HUDEP-2 (cell line): ENCODE data around the gene ALK.

Experiments used
- DNase-seq, 76 experiments: peaks; one replicate each; lab custom pipeline; 2025; ENCODE audit not compliant: unreplicated experiment in 76 of 76; lab: John Stamatoyannopoulos, UW

ALK gene

DNA sequence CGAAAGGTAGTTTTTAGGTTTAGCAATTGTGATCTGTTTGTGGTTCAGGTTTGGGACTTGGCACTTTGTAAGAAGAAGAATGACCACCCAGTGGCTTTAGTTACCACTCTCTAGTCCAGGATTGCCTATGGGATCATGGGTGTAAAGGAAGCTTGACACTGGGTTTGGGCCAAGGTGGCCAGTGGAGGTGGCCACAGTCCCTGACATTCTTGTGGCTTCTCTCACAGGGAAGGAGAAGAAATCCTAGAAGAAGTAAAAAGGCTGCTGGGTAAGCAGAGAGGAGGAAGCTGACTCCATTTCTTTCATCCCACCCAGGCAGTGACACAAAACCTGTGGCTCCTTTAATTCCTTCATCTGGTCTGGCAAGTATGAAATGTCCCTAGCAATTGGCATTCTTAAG, 411.5 kb downstream of the ALK start:
- DNase-seq: no peak

DNA sequence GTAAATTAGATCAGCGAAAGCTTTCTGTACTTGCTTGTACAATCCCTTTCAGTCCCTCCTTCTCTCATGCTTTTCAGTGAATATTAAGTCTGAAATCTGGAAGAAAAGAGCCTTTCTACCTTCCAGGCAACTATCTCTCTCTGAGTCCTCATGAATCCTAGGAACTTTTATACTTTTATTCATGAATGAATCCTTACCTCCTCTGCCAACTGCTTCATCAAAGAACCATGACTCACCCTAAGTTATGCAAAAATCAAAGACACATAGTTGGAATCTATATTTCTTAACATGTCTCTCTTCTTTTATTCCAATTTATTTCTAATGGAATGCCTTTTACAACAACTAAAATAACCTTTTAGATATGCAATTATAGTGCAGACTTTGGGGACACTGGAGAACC, 412.0 kb downstream of the ALK start:
- DNase-seq: no peak

DNA sequence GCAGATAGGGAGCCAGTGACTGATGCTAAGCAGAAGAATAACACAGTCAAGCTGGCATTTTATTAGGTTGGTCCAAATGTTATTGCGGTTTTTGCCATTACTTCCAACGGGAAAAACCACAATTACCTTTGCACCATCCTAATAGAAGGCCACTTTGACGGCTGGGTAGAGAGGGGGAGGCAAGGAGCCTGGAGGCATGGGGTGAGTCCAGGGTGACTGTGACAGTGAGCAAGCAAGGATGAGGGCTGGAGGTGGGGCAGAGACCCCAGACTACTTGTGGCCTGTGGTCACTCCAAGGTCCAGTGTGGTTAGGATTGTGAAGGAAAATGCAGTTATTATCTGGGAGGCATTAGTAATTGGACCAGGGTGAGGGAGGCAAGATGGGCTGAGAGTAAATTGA, 416.6 kb downstream of the ALK start:
- no peak for DNase-seq

DNA sequence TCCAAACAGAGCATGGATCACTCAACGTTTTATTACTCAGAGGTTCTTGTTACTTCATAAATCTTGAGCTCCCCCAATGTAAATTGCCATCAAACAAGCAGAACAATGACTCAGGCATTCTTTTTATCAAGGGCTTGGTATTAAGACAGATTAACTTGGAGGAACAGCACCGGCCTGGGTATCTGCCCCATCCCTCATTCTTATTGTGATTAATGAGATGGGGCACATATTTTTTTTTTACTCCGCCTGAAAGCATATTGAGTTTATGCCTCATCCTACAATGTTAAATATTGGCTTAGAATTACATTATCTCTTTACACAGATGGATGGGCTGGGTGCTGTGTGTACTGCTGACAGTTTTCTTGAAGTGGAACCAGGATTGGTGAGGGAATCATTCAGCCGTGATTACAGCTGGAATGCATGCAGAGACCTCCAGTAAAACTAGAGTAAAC, 418.9 kb downstream of the ALK start:
- no peak for DNase-seq

DNA sequence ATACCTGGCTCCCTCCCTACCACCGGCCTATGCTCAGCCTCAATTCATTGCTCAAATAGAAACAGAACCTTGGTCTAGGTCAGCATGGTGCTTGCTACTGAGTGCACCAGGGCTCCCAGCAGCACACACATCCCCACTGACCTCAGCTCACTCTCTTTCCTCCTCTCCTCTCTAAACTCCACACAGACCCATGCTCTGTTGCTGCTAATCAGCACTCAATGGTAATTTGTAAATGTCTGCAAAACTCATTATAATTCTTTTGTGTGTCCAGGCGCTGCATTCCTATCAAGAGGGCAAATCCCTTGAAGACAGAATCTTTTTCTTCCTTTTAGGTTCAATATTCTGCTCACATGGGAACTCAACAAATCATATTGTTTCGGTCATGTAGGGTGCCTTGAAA, 424.0 kb downstream of the ALK start:
- DNase-seq: no peak

DNA sequence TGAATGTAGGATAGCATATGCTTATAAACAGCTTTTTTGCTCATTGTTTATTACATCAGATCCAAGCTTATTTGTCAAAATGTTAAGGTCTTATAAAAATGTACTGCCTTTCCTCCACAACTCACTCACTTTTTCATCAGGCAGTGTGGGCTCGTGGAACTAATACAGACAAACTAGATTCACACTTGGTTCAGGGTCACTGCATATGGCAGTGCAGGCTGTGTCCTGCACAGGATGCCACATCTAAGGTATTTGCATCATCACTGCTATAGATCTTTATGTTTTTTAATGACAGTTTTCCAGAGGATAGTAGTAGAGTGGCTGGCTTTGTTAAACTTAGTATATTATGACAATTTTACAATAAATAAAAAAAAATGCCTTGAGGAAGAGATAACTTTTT, 425.2 kb downstream of the ALK start:
- DNase-seq: no peak

DNA sequence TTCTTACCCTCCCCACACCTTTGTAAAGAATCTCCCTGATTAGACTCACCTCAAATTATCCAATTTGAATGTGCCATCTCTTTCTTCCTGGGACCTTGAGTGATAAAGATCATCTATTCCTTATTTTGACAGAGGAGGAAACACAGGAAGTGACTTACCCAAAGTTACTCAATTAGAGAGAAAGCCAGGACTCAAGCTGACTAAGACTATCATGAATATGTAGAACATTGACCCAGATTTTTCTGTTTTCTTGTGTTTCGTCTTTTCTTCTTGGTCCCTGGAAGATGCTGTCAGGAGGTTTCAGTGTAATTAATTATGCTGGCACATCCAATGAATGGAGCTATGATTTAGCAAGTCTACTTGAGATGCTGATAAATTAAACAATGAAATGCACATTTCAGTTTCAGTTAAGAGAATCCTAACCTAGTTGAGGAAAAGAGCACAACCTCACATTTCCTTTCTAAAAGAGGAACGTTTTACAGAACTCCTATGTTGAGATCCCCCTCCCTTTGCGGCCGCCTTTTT, 425.8 kb downstream of the ALK start:
- DNase-seq: no peak

DNA sequence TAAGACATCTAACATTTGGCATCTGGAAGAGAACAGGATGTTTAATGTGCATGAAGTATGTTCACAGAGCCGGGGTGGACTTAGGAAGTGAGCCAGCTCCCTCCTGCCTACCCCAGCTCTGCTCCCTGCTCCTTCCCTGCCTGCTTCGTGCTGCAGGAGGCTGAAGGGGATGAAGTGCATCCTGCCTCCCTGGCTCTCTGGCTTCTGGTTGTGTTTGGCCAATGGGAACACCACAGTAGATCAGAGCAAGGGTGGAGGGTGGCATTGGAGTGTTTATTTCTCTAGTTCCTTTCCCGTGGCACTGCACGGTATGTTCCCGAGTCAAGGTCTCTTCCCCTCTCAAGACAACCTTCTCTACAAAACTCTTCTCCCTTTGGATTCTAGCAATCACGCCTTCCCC, 426.3 kb downstream of the ALK start:
- no peak for DNase-seq

DNA sequence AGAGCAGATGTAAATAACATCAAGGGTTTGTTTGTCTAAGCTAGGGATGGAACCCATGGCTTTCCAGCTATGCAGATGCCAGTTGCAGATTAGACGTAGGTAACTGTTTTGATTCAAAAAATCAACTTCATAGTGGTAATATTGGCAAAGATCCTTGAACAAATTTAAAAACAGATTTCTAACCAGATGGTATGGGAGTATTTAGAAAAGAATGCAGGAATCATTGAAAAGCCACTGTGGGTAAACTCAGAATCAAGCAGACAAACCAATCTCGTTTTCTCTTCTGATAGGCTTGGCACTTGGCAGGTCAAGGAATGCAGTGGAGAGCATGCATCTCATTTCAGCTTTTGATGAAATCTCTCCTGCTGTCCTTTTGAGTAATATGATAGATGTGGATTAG, 428.7 kb downstream of the ALK start:
- DNase-seq: no peak

DNA sequence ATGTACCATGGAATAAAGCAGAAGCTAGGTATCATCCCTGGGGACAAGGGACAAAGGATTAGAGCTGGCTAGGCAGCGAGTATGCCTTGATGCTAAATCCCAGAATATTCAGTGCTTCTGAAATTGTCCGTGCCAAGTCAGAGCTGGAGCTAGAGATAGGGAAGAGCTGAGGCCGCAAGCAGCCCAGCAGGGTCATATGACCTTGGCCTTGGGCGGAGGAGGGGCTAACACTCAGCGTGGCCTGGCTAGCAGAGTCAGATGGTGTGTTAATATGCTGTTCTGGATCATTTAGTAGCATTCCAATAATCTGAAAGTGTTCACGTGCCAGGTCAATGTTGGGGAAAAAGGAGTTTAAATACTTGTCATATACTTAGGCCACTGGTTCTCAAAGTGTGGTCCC, 431.3 kb downstream of the ALK start:
- DNase-seq: no peak

DNA sequence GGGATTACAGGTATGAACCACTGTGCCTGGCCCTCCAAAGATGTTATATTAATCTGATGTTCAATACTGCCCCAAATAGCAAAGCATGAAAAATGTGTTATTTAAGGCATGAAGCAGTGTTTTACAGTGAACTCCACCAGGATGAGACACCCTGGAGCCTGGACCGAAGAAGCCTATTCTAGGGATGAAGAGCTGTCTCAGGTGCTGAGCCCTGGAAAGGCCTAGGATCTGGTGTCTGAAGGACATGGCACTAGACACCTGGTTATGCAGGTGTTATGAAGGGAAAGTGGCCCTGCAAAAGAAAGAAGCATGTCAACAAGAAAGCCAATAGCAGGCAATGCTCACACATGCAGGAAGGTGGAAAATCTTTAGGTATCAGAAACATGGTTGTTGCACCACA, 431.8 kb downstream of the ALK start:
- no peak for DNase-seq

DNA sequence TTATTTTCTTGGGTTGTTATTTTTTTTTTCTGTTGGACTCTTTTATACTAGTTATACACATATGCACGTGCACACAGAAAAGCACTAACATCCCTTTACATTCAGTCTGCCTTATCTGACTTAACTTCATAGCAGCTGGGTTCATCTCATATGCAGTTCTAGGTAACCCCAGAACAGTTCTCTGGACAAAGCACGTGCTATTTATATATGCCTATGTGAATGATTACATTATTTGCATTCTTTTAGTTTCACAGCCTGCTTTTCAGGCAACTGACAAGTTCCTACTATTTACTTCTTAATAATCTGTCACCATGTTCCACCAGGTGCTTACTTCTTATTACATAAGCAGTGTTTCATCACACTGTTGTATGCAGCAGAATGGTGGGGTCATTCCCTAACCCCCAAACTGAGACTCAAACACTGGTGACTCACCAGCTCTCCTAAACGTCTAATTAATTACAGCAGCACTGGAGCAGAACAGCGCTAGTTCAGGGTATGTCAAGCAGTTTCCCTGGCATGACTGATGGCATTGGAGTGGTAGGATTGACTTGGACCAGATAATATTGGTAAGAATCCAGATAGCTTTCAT, 433.3 kb downstream of the ALK start:
- no peak for DNase-seq

DNA sequence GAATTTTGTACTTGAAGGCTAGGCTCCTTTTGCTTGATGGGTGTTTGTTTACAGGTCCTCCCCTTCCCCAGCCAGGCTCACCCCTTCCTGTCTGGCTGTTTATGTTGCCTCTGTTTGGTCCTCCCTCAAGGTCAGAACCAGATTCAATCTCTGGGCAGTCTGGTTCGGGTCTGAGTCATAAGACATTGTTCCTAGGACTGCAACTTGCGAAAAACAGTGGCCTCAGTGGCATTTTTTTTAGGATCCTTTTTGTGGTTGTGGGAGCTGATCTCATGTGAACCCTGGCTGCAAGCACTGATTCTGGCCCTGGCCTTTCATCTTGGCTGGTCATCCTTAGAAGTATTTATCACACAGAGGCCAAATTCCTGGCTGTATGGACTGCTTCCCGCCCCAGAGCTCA, 435.8 kb downstream of the ALK start:
- DNase-seq: no peak

DNA sequence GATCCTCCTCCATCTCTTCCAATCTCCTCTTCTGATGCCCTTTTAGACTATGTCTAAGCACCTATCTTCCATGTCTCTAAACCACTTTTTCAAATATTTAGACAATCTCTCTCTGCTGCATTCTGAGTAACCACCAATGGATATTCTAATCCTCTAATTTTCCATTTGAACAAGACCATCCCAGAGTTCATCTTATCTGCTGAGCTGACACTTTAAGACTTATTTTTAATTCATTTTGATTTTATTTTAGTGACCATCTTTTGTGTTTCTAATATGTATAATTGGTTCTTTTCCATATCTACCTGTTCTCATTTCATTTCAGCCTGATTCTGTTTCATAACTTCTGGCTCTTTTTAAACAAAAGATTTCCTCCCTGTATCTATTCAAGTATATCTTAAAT, 436.3 kb downstream of the ALK start:
- no peak for DNase-seq

DNA sequence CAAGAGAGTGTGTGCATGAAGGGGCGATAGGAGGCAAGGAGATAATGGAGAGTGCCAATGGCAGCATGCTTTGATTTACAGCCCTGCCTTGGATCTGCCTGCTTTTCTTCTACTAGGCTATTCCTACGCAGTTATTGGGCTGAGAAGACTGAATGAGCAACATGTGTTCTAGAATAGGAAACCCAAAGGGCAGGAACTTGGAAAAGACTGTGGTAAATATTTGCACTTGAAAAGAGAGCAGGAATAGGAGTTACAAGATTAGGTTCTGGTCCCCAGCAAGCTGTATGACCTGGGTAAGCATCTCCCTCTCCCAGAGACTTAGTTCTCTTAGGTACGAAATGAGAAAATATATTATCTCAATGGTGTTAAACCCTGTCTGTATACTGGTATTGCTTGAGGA, 438.5 kb downstream of the ALK start:
- no peak for DNase-seq

DNA sequence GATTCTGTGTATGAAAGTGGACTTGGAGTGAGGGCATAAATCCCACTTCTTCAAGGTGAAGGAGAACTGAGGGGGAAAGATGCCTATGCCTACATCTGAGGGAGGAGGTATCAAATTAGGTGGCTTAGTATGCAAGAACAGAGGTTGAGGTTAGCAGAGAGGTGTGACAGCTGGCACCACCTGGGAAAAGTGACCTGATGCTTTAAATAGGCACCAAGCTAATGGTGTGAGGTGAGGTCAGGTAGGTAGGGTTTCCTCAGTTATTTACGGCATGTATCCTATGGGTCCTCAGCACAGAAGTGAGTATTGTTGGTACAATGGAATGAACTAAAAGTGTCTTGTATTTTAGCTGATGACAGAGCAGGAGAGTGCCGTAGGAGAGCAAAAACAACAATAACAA, 439.0 kb downstream of the ALK start:
- DNase-seq: no peak

DNA sequence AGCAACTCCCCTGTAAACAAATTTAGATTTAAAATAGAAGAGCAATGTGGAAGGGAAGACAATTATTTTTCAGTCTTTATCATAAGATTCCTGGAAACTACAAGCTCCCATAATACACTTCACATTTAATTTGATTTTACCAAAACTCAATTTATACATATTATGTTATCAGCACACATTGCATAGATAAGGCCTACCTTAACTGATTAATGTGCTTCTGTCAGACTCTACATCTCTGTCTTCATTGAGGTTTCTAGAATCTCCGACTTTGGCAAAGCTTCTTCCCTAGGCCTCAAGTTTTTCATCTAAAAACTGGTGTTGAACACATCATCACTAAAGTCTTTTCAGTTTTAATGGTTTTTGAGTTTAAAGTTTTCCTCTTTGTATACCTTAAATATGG, 440.1 kb downstream of the ALK start:
- no peak for DNase-seq

DNA sequence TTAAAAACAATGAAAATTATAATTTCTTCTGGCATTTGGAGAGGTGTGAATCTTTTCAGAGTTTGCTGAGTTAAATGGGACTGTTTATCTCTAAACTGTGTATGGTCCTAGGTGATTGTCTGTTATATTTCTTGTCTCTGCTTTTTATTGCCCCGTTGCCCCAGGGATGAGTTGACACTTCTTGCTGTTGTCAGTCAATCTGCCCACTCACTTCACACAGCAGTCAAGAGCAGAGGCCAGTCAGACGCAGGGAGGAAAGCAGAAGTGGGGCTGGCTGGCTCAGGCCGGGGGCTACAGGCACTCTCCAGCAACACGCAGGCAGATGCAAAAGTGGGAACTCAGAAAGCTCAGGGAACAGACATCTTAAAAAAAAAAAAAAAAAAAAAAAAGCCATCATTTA, 441.0 kb downstream of the ALK start:
- DNase-seq: no peak

DNA sequence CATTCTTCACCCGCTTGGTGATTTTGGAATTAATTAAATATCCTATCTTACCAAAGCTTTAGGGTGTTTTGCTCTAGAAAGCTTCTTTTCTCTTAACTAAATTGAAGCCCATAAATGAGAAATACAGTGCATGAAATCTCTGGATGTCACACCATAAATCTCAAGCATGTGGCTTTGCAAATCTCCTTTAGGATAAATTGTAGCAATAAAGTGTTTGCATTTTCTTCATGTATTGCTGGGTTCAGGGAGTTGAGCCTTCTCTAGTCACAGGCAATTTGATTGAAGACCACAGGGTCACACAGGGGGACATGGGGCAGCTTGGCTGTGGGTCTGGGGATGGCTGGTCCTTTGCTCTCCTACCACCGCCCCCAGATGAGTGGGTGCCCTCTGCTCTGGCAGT, 442.0 kb downstream of the ALK start:
- DNase-seq: no peak

DNA sequence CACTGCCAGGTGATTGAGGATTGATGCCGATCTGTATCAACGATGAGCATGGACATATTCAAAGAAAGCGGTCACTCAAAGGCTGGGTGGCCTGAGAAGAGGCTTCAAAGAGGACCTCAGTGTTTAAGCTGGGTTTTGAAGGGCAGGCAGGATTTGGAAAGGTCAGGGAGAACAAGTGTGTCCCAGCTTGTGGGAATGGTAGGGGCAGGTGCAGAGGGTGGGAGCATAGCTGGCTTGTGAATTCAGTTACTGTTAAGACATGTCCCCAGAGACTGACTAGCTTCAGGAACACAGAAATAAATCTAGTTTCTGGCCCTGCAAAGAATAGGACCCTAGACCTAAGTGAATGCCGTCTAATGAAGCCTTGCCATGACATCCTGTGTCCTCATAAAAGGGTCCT, 442.7 kb downstream of the ALK start:
- DNase-seq: no peak

DNA sequence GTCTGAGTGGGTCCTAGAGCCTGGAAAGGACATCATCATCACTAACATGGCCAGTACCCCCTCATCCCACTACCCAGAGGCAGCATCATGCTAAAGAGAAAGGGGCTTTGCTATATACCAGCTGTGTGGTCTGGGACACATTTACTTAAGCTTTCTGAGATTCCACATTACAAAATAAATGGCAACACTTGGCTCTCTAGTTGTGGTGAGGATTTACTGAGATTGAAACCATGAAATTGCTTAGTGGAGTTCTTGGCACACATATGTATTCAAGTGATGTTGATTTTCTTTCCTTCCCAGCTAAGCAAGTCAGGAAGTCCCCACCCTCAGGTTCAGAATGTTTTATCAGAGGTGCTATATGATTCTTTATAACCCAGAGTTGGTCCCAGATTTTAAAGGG, 444.2 kb downstream of the ALK start:
- no peak for DNase-seq

DNA sequence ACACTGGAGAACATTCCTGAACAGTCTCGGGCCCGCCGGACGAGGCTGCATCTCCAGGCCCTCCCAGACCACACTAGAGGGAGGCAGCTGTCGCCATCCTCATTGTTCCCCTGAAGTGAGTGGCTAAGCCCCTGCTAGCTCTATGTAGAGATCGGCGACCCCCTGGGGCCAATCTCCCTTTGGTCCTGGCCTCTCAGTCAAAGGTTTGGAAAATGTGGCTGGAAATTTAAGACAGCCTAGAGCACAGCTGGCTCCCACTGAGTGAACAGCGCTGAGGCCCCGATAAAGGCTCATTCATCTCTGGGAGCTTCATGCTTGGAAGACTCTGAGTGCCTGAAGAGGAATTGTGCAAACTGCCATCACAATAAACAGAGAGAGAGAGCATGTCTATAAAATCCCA, 445.9 kb downstream of the ALK start:
- DNase-seq: no peak

DNA sequence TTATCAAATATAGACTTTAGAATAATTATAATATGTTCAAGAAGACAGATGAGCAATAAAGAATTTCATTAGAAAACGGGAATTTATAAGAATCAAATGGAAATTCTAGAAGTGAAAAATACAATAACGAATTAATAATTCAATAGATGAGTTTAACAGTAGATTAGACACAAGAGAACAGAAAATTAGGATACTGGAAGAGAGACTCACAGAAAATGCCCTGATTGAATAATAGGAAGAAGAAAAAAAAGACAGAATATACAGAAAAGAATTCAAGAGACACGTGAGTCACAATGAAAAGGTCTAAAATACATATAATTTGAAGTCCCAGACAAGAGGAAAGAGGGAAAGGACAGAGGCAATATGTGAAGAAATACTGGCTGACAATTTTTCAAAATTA, 451.4 kb downstream of the ALK start:
- DNase-seq: no peak
